ENCODE data around the gene ZBTB8B.

The ZBTB8B gene

DNA sequence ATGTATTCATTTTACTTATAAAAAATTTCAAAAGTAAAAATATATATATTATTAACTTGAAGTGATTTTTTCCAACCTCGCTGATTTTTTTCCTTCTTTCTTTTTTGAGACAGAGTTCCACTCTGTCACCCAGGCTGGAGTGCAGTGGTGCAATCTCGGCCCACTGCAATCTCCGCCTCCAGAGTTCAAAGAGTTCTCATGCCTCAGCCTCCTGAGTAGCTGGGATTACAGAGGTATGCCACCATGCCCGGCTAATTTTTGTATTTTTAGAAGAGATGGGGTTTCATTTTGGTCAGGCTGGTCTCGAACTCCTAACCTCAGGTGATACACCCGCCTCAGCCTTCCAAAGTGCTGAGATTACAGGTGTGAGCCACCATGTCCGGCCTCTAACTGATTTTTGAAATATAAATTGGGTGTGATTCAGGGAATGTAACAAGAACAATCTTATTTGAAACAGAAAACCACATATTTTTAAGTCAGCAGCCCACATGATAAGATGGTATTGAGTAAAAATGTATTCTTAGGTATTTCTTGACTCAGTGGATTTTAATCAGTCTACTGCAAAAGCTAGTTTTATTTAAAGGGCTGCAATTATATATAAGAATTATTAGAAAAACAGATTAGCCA, 30.0 kb downstream of the ZBTB8B start:
- TF ChIP-seq GATA3 (IDR thresholded peaks at IDR 0.05; ENCODE audit: low read depth, low read length) (no peak), GATA2 (IDR thresholded peaks at IDR 0.05; ENCODE audit: low read depth, low read length) (no peak)

DNA sequence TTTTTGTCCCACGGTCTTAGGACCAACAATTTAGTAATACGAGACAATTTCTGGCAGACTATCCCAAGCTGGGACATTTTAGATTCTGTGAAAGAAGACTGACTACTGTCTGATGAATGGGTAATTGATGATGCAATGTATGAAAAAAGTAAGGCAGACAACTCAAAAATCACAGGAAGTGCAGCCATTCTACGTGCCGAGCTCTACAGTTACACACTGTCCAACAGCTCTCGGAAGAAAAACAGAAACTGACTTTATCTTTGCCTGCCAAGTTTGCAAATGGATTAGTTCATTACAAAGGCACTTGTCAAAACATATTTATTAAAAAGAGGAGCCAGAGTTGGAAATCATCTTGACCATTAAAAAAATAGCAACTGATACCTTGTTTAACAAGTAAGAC, 31.3 kb downstream of the ZBTB8B start:
- TF ChIP-seq GATA2 (IDR thresholded peaks at IDR 0.05; ENCODE audit: low read depth, low read length) (no peak), GATA3 (IDR thresholded peaks at IDR 0.05; ENCODE audit: low read depth, low read length) (no peak)

DNA sequence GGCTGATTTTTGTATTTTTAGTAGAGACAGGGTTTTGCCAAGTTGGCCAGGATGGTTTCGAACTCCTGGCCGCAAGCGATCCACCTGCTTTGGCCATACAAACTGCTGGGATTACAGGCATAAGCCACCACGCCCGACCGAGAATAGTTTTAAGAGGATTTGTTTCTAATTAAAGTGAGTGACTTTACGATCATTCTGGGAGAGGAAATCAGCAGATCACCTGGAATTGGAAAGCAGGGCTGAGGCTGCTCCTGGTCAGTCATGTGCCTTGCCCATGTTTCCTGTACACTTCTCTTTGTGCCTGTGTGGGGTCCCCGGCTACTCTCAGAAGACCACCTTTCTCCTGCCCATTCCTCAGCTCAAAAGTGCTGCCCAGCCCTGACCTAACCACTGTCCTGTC, 33.9 kb downstream of the ZBTB8B start:
- TF ChIP-seq GATA2 (IDR thresholded peaks at IDR 0.05; ENCODE audit: low read depth, low read length) (no peak), GATA3 (IDR thresholded peaks at IDR 0.05; ENCODE audit: low read depth, low read length) (no peak)

DNA sequence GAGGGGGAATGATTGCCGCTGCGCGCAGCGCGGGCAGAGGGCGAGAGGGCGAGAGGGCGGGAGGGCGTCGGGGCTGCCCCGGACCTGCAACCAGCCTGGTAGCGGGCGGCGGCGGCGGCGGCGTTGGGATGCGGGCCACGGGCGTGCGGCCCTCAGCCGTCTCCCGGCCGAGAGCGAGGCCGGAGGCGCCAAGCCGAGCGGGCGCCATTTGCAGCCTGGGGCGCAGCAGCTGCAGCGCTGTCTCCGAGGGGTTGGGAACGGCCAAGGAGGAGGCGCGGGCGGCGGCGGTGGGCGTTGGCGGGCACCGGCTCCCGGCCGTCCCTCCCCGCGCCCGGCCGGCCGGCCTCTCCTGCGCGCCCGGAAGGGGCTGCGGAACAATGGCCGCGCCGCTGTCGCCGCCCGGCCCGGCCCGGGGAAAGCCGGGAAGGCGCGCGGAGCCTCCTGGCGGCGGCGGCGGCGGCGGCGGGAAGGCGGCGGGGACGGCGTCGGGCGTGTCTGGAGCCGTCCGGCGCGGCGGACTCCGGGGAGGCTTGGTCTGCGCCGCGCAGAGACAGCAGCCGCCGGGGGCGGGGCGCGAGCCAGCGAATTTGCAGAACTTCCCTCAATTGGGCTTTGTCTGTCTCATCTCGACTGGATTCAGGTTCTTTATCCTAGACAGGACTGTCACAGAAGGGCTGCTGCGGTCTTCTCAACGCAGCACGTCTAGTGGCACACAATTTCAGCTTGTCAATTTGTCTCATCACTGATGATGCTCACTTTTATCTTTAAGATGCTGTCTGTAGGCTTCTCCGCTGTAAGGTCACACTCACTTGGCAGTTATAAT, 35.7 kb downstream of the ZBTB8B start:
- no peak for TF ChIP-seq GATA3 (IDR thresholded peaks at IDR 0.05; ENCODE audit: low read depth, low read length)
- no peak for TF ChIP-seq GATA2 (IDR thresholded peaks at IDR 0.05; ENCODE audit: low read depth, low read length)

DNA sequence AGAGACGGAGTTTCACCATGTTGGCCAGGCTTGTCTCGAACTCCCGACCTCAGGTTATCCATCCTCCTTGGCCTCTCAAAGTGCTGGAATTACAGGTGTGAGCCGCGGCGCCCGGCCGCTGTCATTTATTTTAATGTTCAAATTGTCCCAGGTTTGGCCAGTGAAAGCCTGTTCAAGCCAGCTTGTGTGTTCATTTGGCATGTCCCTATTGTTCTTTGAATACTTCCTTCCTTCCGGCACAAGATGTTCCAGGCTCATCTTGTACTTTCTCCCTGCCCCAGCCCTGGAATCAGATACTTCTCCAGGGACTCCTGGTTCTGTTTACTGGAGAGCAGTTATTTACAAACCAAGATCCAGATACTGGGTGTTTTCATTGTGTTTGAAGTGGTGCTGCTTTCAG, 37.0 kb downstream of the ZBTB8B start:
- TF ChIP-seq GATA3 (IDR thresholded peaks at IDR 0.05; ENCODE audit: low read depth, low read length) = no peak
- TF ChIP-seq GATA2 (IDR thresholded peaks at IDR 0.05; ENCODE audit: low read depth, low read length) = no peak

DNA sequence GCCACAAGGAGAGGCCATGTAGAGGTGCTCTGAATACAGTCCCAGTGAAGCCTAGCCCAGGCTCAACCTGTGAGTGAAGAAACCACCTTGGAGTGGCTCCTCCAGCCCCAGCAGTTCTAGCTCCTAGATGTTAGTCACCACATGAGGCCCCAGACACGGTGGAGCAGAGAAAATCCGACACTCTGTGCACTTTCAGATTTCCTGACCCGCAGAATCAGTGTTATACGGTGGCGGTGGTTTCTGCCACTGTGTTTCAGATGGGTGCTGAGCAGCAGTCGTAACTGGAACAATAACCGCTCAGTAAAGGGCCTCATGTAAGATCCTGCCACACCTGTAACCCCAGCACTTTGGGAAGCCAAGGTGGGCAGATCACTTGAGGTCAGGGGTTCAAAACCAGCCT, 38.3 kb downstream of the ZBTB8B start:
- TF ChIP-seq GATA3 (IDR thresholded peaks at IDR 0.05; ENCODE audit: low read depth, low read length) = no peak
- TF ChIP-seq GATA2 (IDR thresholded peaks at IDR 0.05; ENCODE audit: low read depth, low read length) = no peak

DNA sequence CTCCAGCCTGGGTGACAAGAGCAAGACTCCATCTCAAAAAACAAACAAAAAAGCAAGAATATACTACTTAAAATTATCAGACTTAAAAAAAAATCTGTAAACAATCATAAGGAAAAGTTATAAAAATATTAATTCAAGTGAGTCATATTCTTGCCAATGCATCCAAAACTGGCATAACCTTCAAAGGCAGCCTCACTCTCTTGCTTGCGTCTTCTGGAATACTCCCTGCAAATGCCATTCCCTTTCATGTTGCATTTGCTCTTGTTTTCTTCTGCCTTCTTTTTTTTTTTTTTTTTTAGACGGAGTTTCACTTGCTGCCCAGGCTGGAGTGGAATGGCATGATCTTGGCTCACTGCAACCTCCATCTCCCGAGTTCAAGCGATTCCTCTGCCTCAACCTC, 42.1 kb downstream of the ZBTB8B start:
- no peak for TF ChIP-seq GATA3 (IDR thresholded peaks at IDR 0.05; ENCODE audit: low read depth, low read length)
- no peak for TF ChIP-seq GATA2 (IDR thresholded peaks at IDR 0.05; ENCODE audit: low read depth, low read length)

DNA sequence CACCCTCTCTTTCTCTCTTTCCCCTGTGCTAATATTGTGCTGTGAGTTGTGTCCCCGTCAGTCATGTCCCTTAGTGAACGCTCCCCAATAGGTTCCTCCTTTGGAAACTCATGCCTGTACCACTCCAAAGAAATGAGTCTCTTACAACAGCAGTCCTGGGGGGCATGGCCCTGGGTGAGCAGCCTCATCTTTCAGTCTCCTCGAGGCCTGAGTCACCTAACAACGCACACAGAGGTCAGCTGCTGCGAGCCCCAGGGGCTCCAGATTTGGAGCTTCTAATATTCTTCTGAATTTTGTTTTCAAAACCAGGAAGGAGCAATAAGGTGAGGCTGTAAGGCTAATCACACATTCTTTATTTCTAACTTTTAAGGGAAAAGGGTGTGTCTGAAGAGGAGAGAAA, 43.9 kb downstream of the ZBTB8B start:
- TF ChIP-seq GATA3 (IDR thresholded peaks at IDR 0.05; ENCODE audit: low read depth, low read length) = no peak
- no peak for TF ChIP-seq GATA2 (IDR thresholded peaks at IDR 0.05; ENCODE audit: low read depth, low read length)

DNA sequence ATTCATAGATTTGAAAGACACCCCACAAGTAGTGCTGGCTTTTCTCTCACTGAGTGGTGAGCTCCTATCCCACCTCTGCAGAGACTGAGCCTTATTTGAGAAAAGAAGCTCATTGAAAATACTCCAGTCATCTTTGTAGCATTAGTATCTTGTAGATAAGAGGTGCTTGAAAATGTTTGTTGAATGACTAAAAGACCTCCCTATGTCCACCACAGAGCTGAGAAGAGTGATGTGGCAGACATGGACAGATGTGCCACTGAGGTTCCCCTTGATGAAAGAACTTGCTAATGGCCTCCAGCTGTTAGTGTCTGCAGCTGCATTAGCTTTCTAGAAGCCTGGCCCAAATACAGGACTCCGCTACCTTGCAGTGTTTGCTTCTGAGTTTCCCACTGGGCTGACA, 45.1 kb downstream of the ZBTB8B start:
- no peak for TF ChIP-seq GATA3 (IDR thresholded peaks at IDR 0.05; ENCODE audit: low read depth, low read length)
- no peak for TF ChIP-seq GATA2 (IDR thresholded peaks at IDR 0.05; ENCODE audit: low read depth, low read length)

All from SH-SY5Y (cell line).